ENCODE measurements around the gene C20orf144.

C20orf144 gene

GRCh38 chr20:33650111-33650752 is 11.9 kb upstream of the C20orf144 start:
- no peak for DNase-seq

GRCh38 chr20:33650753-33651561 is 11.2 kb upstream of the C20orf144 start:
- DNase-seq: no peak

GRCh38 chr20:33651562-33652048 is 10.5 kb upstream of the C20orf144 start:
- no peak for DNase-seq

GRCh38 chr20:33653218-33653899 is 8.8 kb upstream of the C20orf144 start:
- peak; percentile 79 for DNase-seq

- DNase-seq: no peak
These were observed 8.1 kb upstream of the C20orf144 start for GRCh38 chr20:33653900-33654596.

- no peak for DNase-seq
These were observed 7.4 kb upstream of the C20orf144 start for GRCh38 chr20:33654680-33655161.

- DNase-seq: no peak
These were observed 7.0 kb upstream of the C20orf144 start for GRCh38 chr20:33655164-33655563.

- no peak for DNase-seq
These were observed 5.9 kb upstream of the C20orf144 start for GRCh38 chr20:33656010-33656782.

GRCh38 chr20:33656783-33657703 is 5.1 kb upstream of the C20orf144 start:
- no peak for DNase-seq

- no peak for DNase-seq
These were observed 4.4 kb upstream of the C20orf144 start for GRCh38 chr20:33657704-33658095.

GRCh38 chr20:33658510-33658909 is 3.6 kb upstream of the C20orf144 start:
- no peak for DNase-seq

GRCh38 chr20:33658929-33659328 is 3.2 kb upstream of the C20orf144 start:
- peak; percentile 14 for DNase-seq

- no peak for DNase-seq
These were observed 2.6 kb upstream of the C20orf144 start for GRCh38 chr20:33659341-33660034.

- DNase-seq: peak; percentile 19
These were observed 2.0 kb upstream of the C20orf144 start for GRCh38 chr20:33660035-33660684.

GRCh38 chr20:33660685-33661058 is 1.5 kb upstream of the C20orf144 start:
- no peak for DNase-seq

- DNase-seq: peak; percentile 84
These were observed 1.3 kb downstream of the C20orf144 start for GRCh38 chr20:33663161-33664084.

- DNase-seq: no peak
These were observed 2.1 kb downstream of the C20orf144 start for GRCh38 chr20:33664085-33664761.

GRCh38 chr20:33664762-33665144 is 2.6 kb downstream of the C20orf144 start:
- no peak for DNase-seq
